ENCODE data around the gene TMEM120B.
A peak's percentile ranks its signal among the peaks of the same experiment; 100 is the strongest.

Gene TMEM120B

GRCh38 chr12:121749267-121749666 lies 36.7 kb downstream of the TMEM120B start:
- ChIA-PET CTCF (interaction anchor here (0.6 to 1.5 kb wide), 3 partner anchors 20 to 45 kb away, joined by 4 to 5 read pairs (median 5); no protein-coding TSS in a partner anchor), POLR2A (interaction anchor here (1.0 to 1.7 kb wide), 5 partner anchors 15 to 39 kb away, joined by 3 to 6 read pairs (median 4); partner anchors contain the start of gene TMEM120B)
- TF ChIP-seq HOXD13 (CRISPR knock-in tag; IDR thresholded peaks at IDR 0.05; ENCODE audit: borderline replicate concordance) (no peak), ZNF157 (tag by site-specific recombination; IDR thresholded peaks at IDR 0.05) (no peak), ZNF521 (tag by site-specific recombination; IDR thresholded peaks at IDR 0.05) (no peak), ZNF121 (tag by site-specific recombination; IDR thresholded peaks at IDR 0.05) (peak; percentile 31), ZNF501 (tag by site-specific recombination; IDR thresholded peaks at IDR 0.05) (no peak), ZNF394 (tag by site-specific recombination; IDR thresholded peaks at IDR 0.05; ENCODE audit: borderline replicate concordance) (0 out of 2 replicates have a peak, but pooled peaks have one; percentile 6), ZSCAN4 (tag by site-specific recombination; IDR thresholded peaks at IDR 0.05) (no peak), ZSCAN16 (tag by site-specific recombination; IDR thresholded peaks at IDR 0.05) (no peak), ZNF132 (tag by site-specific recombination; IDR thresholded peaks at IDR 0.05; ENCODE audit: borderline replicate concordance) (no peak)
- TF ChIP-seq, protein P1, sequence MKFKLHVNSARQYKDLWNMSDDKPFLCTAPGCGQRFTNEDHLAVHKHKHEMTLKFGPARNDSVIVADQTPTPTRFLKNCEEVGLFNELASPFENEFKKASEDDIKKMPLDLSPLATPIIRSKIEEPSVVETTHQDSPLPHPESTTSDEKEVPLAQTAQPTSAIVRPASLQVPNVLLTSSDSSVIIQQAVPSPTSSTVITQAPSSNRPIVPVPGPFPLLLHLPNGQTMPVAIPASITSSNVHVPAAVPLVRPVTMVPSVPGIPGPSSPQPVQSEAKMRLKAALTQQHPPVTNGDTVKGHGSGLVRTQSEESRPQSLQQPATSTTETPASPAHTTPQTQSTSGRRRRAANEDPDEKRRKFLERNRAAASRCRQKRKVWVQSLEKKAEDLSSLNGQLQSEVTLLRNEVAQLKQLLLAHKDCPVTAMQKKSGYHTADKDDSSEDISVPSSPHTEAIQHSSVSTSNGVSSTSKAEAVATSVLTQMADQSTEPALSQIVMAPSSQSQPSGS (tag by site-specific recombination; IDR thresholded peaks at IDR 0.05; ENCODE audit: low read depth), result no peak
- H3K9me3 ChIP-seq (ENCODE audit: control insufficient read depth, insufficient read depth, low read depth, low read length), result no peaks in the 10 kb centered on the region
- no peak overlapping the region for H3K4me3 ChIP-seq (ENCODE audit: low read depth, low read length)
- peak overlapping the region; percentile 4; the same call in 1 of the 2 replicates for H3K27ac ChIP-seq (ENCODE audit: extremely low read depth, low read depth, low read length)
- peaks cover 8 to 23% of the 10 kb centered on the region in 2 experiments; a peak in 2 of 3 replicates for H3K36me3 ChIP-seq (ENCODE audit: control insufficient read depth in 2 of 2, insufficient read depth in 1 of 2, low read length in 2 of 2)
- no peaks in the 10 kb centered on the region for H3K4me1 ChIP-seq (ENCODE audit: control insufficient read depth, insufficient read depth, low read length)

DNA sequence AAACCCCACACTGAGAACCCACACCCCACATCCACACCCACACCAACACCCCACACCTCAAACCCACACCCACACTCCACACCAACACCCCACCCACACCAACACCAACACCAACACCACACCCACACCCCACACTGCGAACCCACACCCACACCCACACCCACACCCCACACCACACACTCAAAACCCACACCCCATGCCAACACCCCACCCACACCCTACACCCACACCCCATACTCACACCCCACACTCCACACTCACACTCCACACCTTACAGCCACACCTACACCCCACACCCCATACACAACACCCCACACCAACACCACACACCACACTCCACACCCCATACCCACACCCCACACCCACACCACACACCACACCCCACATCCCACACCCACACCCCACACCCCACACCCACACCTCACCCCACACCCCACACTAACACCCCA lies 38.0 kb downstream of the TMEM120B start:
- Histone ChIP-seq H3K9me3 (ENCODE audit: control insufficient read depth, insufficient read depth, low read depth, low read length) (no peaks in the 10 kb centered on the region), H3K4me1 (ENCODE audit: control insufficient read depth, insufficient read depth, low read length) (no peaks in the 10 kb centered on the region), H3K27ac (ENCODE audit: extremely low read depth, low read depth, low read length) (no peak overlapping the region), H3K36me3 (ENCODE audit: control insufficient read depth in 2 of 2, insufficient read depth in 1 of 2, low read length in 2 of 2) (peaks cover 8 to 22% of the 10 kb centered on the region in 2 experiments; a peak in 2 of 3 replicates), H3K4me3 (ENCODE audit: low read depth, low read length) (no peak overlapping the region)
- ChIA-PET POLR2A (no interaction called here), CTCF (interaction anchor here (1.0 kb wide), 1 partner anchor 14 kb away, joined by 3 read pairs; no protein-coding TSS in a partner anchor)
- no peak for TF ChIP-seq ZNF777 (tag by site-specific recombination; IDR thresholded peaks at IDR 0.05; ENCODE audit: borderline replicate concordance)
- no peak for TF ChIP-seq SP7 (tag by site-specific recombination; IDR thresholded peaks at IDR 0.05)
- TF ChIP-seq EGR2 (tag by site-specific recombination; IDR thresholded peaks at IDR 0.05; ENCODE audit: low read depth), result peak; percentile 99
- TF ChIP-seq ZFHX2 (tag by site-specific recombination; conservative IDR thresholded peaks at IDR 0.05), result peak; percentile 99
- TF ChIP-seq ZNF302 (tag by site-specific recombination; IDR thresholded peaks at IDR 0.05; ENCODE audit: low read depth), result no peak
- TF ChIP-seq KLF8 (tag by site-specific recombination; IDR thresholded peaks at IDR 0.05), result peak; percentile 99
- no peak for TF ChIP-seq ZNF48 (tag by site-specific recombination; IDR thresholded peaks at IDR 0.05)
- TF ChIP-seq ZNF560 (tag by site-specific recombination; IDR thresholded peaks at IDR 0.05; ENCODE audit: borderline replicate concordance), result no peak
- TF ChIP-seq KLF9 (tag by site-specific recombination; IDR thresholded peaks at IDR 0.05; ENCODE audit: low read depth), result peak; percentile 54; the same call in 1 of the 2 replicates
- TF ChIP-seq KLF1 (tag by site-specific recombination; IDR thresholded peaks at IDR 0.05), result peak; percentile 100
- TF ChIP-seq, protein P2, sequence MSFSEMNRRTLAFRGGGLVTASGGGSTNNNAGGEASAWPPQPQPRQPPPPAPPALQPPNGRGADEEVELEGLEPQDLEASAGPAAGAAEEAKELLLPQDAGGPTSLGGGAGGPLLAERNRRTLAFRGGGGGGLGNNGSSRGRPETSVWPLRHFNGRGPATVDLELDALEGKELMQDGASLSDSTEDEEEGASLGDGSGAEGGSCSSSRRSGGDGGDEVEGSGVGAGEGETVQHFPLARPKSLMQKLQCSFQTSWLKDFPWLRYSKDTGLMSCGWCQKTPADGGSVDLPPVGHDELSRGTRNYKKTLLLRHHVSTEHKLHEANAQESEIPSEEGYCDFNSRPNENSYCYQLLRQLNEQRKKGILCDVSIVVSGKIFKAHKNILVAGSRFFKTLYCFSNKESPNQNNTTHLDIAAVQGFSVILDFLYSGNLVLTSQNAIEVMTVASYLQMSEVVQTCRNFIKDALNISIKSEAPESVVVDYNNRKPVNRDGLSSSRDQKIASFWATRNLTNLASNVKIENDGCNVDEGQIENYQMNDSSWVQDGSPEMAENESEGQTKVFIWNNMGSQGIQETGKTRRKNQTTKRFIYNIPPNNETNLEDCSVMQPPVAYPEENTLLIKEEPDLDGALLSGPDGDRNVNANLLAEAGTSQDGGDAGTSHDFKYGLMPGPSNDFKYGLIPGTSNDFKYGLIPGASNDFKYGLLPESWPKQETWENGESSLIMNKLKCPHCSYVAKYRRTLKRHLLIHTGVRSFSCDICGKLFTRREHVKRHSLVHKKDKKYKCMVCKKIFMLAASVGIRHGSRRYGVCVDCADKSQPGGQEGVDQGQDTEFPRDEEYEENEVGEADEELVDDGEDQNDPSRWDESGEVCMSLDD (tag by site-specific recombination; IDR thresholded peaks at IDR 0.05), result peak; percentile 34; the same call in 1 of the 2 replicates

All from HEK293 (cell line).